Measurements from ENCODE around the gene ACMSD. TPM values are rescaled to one million over a fixed set of nuclear protein-coding genes. Genes with fewer than 3 reads are reported as not detected.
"Not testable (repeated sequence)": the region's sequence is repeated elsewhere in the genome, so short reads cannot be mapped to it uniquely, and the experiment has no call there.

ACMSD gene
- total RNA-seq, 2 donors from 2014 or later: 0.52 TPM; not detected in 1

- H3K27ac ChIP-seq: no peak overlapping the region
- TF ChIP-seq POLR2A (IDR thresholded peaks at IDR 0.05): no peak
- TF ChIP-seq, protein P1, sequence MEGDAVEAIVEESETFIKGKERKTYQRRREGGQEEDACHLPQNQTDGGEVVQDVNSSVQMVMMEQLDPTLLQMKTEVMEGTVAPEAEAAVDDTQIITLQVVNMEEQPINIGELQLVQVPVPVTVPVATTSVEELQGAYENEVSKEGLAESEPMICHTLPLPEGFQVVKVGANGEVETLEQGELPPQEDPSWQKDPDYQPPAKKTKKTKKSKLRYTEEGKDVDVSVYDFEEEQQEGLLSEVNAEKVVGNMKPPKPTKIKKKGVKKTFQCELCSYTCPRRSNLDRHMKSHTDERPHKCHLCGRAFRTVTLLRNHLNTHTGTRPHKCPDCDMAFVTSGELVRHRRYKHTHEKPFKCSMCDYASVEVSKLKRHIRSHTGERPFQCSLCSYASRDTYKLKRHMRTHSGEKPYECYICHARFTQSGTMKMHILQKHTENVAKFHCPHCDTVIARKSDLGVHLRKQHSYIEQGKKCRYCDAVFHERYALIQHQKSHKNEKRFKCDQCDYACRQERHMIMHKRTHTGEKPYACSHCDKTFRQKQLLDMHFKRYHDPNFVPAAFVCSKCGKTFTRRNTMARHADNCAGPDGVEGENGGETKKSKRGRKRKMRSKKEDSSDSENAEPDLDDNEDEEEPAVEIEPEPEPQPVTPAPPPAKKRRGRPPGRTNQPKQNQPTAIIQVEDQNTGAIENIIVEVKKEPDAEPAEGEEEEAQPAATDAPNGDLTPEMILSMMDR (IDR thresholded peaks at IDR 0.05): no peak
- no peaks in the 10 kb centered on the region for H3K36me3 ChIP-seq (replicated peaks in 1 of 2; ENCODE audit: insufficient read depth in 1 of 2, low read depth in 2 of 2)
- intact Hi-C loops (cut with DNase I): no loop called here
- 68 to 77% methylated on average over 2 of the region's 2 CpGs for WGBS, 2 donors
- no peak for DNase-seq
- no peak for ATAC-seq
- no peaks in the 10 kb centered on the region for H3K4me1 ChIP-seq
- no peak overlapping the region for H3K4me3 ChIP-seq
- H3K9me3 ChIP-seq: no peaks in the 10 kb centered on the region
- no peaks in the 10 kb centered on the region for H3K27me3 ChIP-seq
Measured at GRCh38 chr2:134796373-134796772, 42.0 kb upstream of the ACMSD start.

GRCh38 chr2:134799936-134800335, 38.5 kb upstream of the ACMSD start:
- DNase-seq: no peak

DNA sequence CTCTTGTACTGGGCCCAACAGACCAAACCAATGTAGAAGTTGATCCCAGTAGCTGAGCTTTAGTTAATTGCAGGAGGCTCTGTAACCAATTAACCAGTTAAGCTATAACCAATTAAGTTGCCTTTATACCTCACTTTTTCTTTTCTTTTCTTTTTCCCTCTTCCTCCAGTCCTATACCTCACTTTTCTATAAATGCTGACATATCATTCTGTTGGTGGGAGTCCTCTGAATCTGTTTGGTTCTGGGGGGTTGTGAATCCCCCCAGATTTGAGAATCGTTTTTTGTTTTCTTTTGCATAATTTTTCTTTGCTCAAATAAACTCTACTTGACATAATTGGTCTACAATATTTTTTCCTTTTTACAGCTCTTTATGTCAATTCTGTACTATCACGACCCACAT, 38.1 kb upstream of the ACMSD start:
- TF ChIP-seq POLR2A (IDR thresholded peaks at IDR 0.05): no peak
- TF ChIP-seq, protein P1 (IDR thresholded peaks at IDR 0.05): no peak
- H3K9me3 ChIP-seq: no peaks in the 10 kb centered on the region
- no peaks in the 10 kb centered on the region for H3K4me1 ChIP-seq
- ATAC-seq: no peak
- no peak for DNase-seq
- 64 to 78% methylated on average over 2 of the region's 2 CpGs for WGBS, 2 donors
- no peak overlapping the region for H3K4me3 ChIP-seq
- intact Hi-C loops (cut with DNase I): no loop called here
- no peaks in the 10 kb centered on the region for H3K27me3 ChIP-seq
- no peaks in the 10 kb centered on the region for H3K36me3 ChIP-seq (replicated peaks in 1 of 2; ENCODE audit: insufficient read depth in 1 of 2, low read depth in 2 of 2)
- H3K27ac ChIP-seq: no peak overlapping the region

More at GRCh38 chr2:134799936-134800335, 38.5 kb upstream of the ACMSD start:
- intact Hi-C loops (cut with DNase I): no loop called here
- H3K4me1 ChIP-seq: no peaks in the 10 kb centered on the region
- H3K4me3 ChIP-seq: no peak overlapping the region
- no peaks in the 10 kb centered on the region for H3K36me3 ChIP-seq (replicated peaks in 1 of 2; ENCODE audit: insufficient read depth in 1 of 2, low read depth in 2 of 2)
- no peaks in the 10 kb centered on the region for H3K27me3 ChIP-seq
- no peak overlapping the region for H3K27ac ChIP-seq
- no peaks in the 10 kb centered on the region for H3K9me3 ChIP-seq
- TF ChIP-seq, protein P1 (IDR thresholded peaks at IDR 0.05): no peak
- no peak for TF ChIP-seq POLR2A (IDR thresholded peaks at IDR 0.05)
- WGBS, 2 donors: 87 to 88% methylated on average over 3 of the region's 3 CpGs
- ATAC-seq: no peak

GRCh38 chr2:134803609-134804405, 34.6 kb upstream of the ACMSD start:
- intact Hi-C loops (cut with DNase I); H3K9me3 ChIP-seq; ATAC-seq; DNase-seq; H3K4me3 ChIP-seq; H3K27ac ChIP-seq; H3K27me3 ChIP-seq; H3K4me1 ChIP-seq; H3K36me3 ChIP-seq (replicated peaks in 1 of 2; ENCODE audit: insufficient read depth in 1 of 2, low read depth in 2 of 2): not testable (repeated sequence)
- WGBS, 2 donors: 61 to 77% methylated on average over 13 of the region's 13 CpGs

DNA sequence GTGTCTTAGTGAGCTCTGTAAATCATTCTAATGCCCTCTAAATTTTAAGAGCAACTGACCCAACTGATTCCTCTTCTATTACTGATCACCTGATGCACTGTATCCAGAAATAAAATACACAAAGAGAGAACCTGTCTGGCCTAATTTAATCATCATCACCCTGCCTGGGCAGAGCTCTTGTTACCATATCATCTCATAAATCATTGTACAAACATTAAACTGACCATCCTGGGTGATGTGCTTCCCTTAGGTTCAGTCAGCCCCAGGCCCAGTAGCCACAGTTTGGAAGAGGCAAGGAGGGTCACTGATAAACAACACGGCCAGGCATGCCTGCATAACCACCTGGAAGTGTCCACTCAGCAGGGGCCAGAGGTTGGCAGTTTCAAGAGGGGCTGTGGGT, 22.7 kb upstream of the ACMSD start:
- WGBS, 2 donors: 50 to 84% methylated on average over 1 of the region's 1 CpG
- Histone ChIP-seq H3K36me3 (replicated peaks in 1 of 2; ENCODE audit: insufficient read depth in 1 of 2, low read depth in 2 of 2) (no peaks in the 10 kb centered on the region), H3K27ac (no peak overlapping the region), H3K4me3 (no peak overlapping the region), H3K4me1 (no peaks in the 10 kb centered on the region), H3K27me3 (no peaks in the 10 kb centered on the region), H3K9me3 (peaks cover 0 to 12% (median 0%) of the 10 kb centered on the region in 3 donors)
- ATAC-seq: no peak
- DNase-seq: no peak
- intact Hi-C loops (cut with DNase I): no loop called here
- TF ChIP-seq, protein P1 (IDR thresholded peaks at IDR 0.05): no peak
- TF ChIP-seq POLR2A (IDR thresholded peaks at IDR 0.05): no peak
